Gastroesophageal sphincter (tissue), 4 donors: Measurements from ENCODE around the gene NFAM1. TPM values are rescaled to one million over a fixed set of nuclear protein-coding genes. Genes with fewer than 3 reads are reported as not detected.
A peak's percentile ranks its signal among the peaks of the same experiment; 100 is the strongest.

Experiments
- ATAC-seq: fragments of 150-250 bp; one replicate; pipeline ENCODE4 v1.9.1; 2016; ENCODE audit warnings: mild to moderate bottlenecking, moderate library complexity
- H3K27ac ChIP-seq, 4 donors: fragments of 200-600 bp; sonication (generic) in 3 of 4; 1 replicate in 3 of 4; 2 replicates in 1 of 4; pipeline ENCODE4 v1.5.1; 2016 to 2019
- H3K27me3 ChIP-seq: fragments of 200-600 bp; sonication (generic); one replicate; pipeline ENCODE4 v1.5.1; 2019
- H3K36me3 ChIP-seq, 2 donors: fragments of 200-600 bp; sonication (generic); one replicate each; pipeline ENCODE4 v1.5.1; 2019; ENCODE audit warnings: control low read depth in 1 of 2
- H3K4me1 ChIP-seq, 3 donors: fragments of 200-600 bp; sonication (generic); 1 replicate in 2 of 3; 2 replicates in 1 of 3; pipeline ENCODE4 v1.5.1; 2016 to 2019; ENCODE audit warnings: control low read depth in 2 of 3
- H3K4me3 ChIP-seq, 2 donors: fragments of 200-600 bp; sonication (generic); one replicate each; pipeline ENCODE4 v1.5.1; 2019; ENCODE audit warnings: mild to moderate bottlenecking in 1 of 2, moderate library complexity in 1 of 2
- H3K9me3 ChIP-seq, 3 donors: fragments of 200-600 bp; sonication (generic); one replicate each; pipeline ENCODE4 v1.5.1; 2017 to 2019; ENCODE audit warnings: control low read depth in 2 of 3
- CTCF ChIP-seq, 4 experiments: fragments of 200-600 bp in 2 of 4; fragments of 450-650 bp in 2 of 4; sonication (generic) in 1 of 4; IDR thresholded peaks; one replicate each; pipeline ENCODE4 v1.5.1; 2017 to 2019; ENCODE audit warnings: antibody characterized with exemption in 4 of 4, mild to moderate bottlenecking in 2 of 4, moderate library complexity in 2 of 4
- EP300 ChIP-seq: sonication (generic); formaldehyde crosslinking; IDR thresholded peaks from one replicate; pipeline ENCODE4 v1.6.1; 2017; ENCODE audit warnings: antibody characterized with exemption, mild to moderate bottlenecking
- POLR2A ChIP-seq, 2 donors: fragments of 450-650 bp; IDR thresholded peaks; one replicate each; pipeline ENCODE4 v1.6.1; 2017; ENCODE audit warnings: antibody characterized with exemption in 2 of 2, mild to moderate bottlenecking in 2 of 2, moderate library complexity in 1 of 2
- POLR2AphosphoS5 ChIP-seq: sonication (generic); formaldehyde crosslinking; IDR thresholded peaks from one replicate; pipeline ENCODE4 v1.6.1; 2017; ENCODE audit warnings: antibody characterized with exemption
- WGBS, 2 donors: methylation state at CpG; one replicate each; pipeline ENCODE4 v1.1.5; 2018; ENCODE audit warnings: low coverage in 1 of 2; 5-methylcytosine and 5-hydroxymethylcytosine counted together
- total RNA-seq, 4 donors: library from RNA; depleted of rRNA; stranded (reverse); fragments of >200 nt; gene quantifications; one replicate each; pipeline ENCODE4 v1.1.0, GENCODE V29; 2016

The NFAM1 gene
- total RNA-seq, 4 donors from 2014 or later: 1.2 to 3.4 (median 2.7) TPM

- H3K27me3 ChIP-seq: no peaks in the 10 kb centered on the region
- WGBS, 2 donors: 60 to 71% methylated on average over 3 to 8 of the region's 10 CpGs
- H3K4me1 ChIP-seq: peaks cover 0 to 55% (median 39%) of the 10 kb centered on the region in 3 donors
- peak overlapping the region in 3 of 4 donors; percentile 73 to 78 (median 74) for H3K27ac ChIP-seq
- no peak overlapping the region for H3K4me3 ChIP-seq
- no peak for ATAC-seq
- H3K36me3 ChIP-seq: no peaks in the 10 kb centered on the region
- TF ChIP-seq EP300 (no peak), CTCF (IDR thresholded peaks at IDR 0.05) (no peak), POLR2A (IDR thresholded peaks at IDR 0.05) (no peak), POLR2AphosphoS5 (no peak)
- H3K9me3 ChIP-seq: no peaks in the 10 kb centered on the region
These were observed 66.1 kb downstream of the NFAM1 start for GRCh38 chr22:42365942-42366695.

GRCh38 chr22:42365111-42365865, 66.9 kb downstream of the NFAM1 start:
- peaks cover 0 to 55% (median 39%) of the 10 kb centered on the region in 3 donors for H3K4me1 ChIP-seq
- H3K36me3 ChIP-seq: no peaks in the 10 kb centered on the region
- no peak for TF ChIP-seq POLR2AphosphoS5
- TF ChIP-seq POLR2A (IDR thresholded peaks at IDR 0.05): no peak
- no peak for TF ChIP-seq EP300
- TF ChIP-seq CTCF (IDR thresholded peaks at IDR 0.05): no peak
- H3K27me3 ChIP-seq: no peaks in the 10 kb centered on the region
- H3K9me3 ChIP-seq: no peaks in the 10 kb centered on the region
- peak overlapping the region in 3 of 4 donors; percentile 73 to 78 (median 74) for H3K27ac ChIP-seq
- WGBS, 2 donors: 33 to 36% methylated on average over 5 to 10 of the region's 14 CpGs
- H3K4me3 ChIP-seq: peak overlapping the region in 1 of 2 donors; percentile 25
- no peak for ATAC-seq

- H3K4me3 ChIP-seq: peak overlapping the region in 1 of 2 donors; percentile 25
- WGBS, 2 donors: 23 to 48% methylated on average over 7 to 11 of the region's 13 CpGs
- no peaks in the 10 kb centered on the region for H3K27me3 ChIP-seq
- H3K36me3 ChIP-seq: no peaks in the 10 kb centered on the region
- H3K4me1 ChIP-seq: peaks cover 0 to 51% (median 38%) of the 10 kb centered on the region in 3 donors
- H3K9me3 ChIP-seq: no peaks in the 10 kb centered on the region
- ATAC-seq: no peak
- peak overlapping the region in 3 of 4 donors; percentile 73 to 78 (median 74) for H3K27ac ChIP-seq
- no peak for TF ChIP-seq CTCF (IDR thresholded peaks at IDR 0.05)
- no peak for TF ChIP-seq POLR2A (IDR thresholded peaks at IDR 0.05)
These were observed 67.5 kb downstream of the NFAM1 start for GRCh38 chr22:42364604-42365110.

GRCh38 chr22:42363892-42364291, 68.3 kb downstream of the NFAM1 start:
- Histone ChIP-seq H3K4me1 (peaks cover 0 to 47% (median 36%) of the 10 kb centered on the region in 3 donors), H3K36me3 (no peaks in the 10 kb centered on the region), H3K27ac (peak overlapping the region in 2 of 4 donors; percentile 73 to 78), H3K27me3 (no peaks in the 10 kb centered on the region), H3K4me3 (no peak overlapping the region), H3K9me3 (no peaks in the 10 kb centered on the region)
- 82 to 88% methylated on average over 3 to 5 of the region's 6 CpGs for WGBS, 2 donors
- TF ChIP-seq CTCF (IDR thresholded peaks at IDR 0.05) (no peak), POLR2AphosphoS5 (no peak), EP300 (no peak), POLR2A (IDR thresholded peaks at IDR 0.05) (no peak)
- no peak for ATAC-seq
